Measurements from ENCODE around the gene PLGRKT.
"Not testable (repeated sequence)": the region's sequence is repeated elsewhere in the genome, so short reads cannot be mapped to it uniquely, and the experiment has no call there.

Gene PLGRKT

DNA sequence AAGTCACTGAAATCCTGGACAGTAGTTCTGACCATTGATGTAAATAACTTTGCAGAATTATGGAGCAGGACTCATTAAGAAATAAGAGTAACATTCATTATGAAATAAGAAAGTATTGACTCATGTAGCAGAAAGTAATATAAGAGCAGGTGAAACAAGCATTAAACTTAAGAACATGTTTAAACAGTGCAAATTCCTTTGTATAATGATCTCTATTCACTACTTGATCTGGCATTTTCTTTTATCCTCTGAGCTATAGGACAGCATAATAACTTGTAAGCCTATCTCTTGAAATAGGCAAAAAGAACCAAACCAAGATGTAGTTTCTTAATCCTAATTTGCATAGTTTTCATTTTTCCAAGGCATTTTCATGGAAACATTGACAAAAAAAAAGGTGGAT is 42.3 kb downstream of the PLGRKT start:
- TF ChIP-seq, protein P1, sequence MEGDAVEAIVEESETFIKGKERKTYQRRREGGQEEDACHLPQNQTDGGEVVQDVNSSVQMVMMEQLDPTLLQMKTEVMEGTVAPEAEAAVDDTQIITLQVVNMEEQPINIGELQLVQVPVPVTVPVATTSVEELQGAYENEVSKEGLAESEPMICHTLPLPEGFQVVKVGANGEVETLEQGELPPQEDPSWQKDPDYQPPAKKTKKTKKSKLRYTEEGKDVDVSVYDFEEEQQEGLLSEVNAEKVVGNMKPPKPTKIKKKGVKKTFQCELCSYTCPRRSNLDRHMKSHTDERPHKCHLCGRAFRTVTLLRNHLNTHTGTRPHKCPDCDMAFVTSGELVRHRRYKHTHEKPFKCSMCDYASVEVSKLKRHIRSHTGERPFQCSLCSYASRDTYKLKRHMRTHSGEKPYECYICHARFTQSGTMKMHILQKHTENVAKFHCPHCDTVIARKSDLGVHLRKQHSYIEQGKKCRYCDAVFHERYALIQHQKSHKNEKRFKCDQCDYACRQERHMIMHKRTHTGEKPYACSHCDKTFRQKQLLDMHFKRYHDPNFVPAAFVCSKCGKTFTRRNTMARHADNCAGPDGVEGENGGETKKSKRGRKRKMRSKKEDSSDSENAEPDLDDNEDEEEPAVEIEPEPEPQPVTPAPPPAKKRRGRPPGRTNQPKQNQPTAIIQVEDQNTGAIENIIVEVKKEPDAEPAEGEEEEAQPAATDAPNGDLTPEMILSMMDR (IDR thresholded peaks at IDR 0.05; ENCODE audit: low read depth, low read length), result no peak

DNA sequence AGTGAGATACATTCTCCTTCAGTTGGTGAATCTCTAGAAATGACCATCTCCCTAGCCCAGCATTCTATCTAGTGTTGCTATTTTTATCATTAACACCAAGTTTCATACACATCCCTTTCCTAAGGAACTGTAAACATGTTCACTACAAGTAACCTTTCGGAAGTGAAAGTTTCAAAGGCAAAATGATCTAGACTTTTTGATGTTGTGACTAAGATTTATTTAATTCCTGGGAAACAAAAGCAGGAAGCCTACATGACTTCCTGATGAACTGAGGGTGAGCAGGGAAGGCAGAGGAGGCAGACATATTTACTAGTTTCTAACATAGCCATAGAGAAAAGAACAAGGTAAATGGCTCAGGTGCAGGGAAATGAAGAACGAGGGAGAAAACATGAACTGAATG is 43.7 kb downstream of the PLGRKT start:
- peak in 1 of 2 donors; percentile 5 for DNase-seq (ENCODE audit: low read depth in 2 of 2)
- H3K4me3 ChIP-seq (replicated peaks in 1 of 2; ENCODE audit: low read depth in 2 of 2, low read length in 2 of 2), result not testable (repeated sequence)

More for the DNA sequence above, 42.3 kb downstream of the PLGRKT start:
- H3K4me3 ChIP-seq (replicated peaks in 1 of 2; ENCODE audit: low read depth in 2 of 2, low read length in 2 of 2), result no peak overlapping the region
- DNase-seq (ENCODE audit: low read depth in 2 of 2), result no peak

DNA sequence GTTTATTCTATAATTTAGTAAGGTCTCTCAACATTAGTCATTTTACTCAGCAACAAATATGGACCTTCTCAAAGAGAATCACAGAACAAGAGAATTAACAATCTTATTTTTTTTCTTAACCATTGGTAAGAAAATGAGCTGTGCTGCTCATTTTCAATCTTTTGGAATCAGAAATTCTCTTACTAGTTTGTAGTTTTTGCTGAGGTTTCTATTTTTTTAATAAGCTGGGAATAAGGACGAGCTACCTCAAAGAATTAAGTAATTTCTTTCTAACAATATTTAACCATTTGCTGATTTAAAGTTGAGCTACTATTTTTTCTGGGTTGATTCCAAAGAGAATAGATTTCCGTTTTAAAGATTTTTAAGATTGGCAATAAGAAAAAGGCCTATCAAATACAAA is 44.2 kb downstream of the PLGRKT start:
- no peak for DNase-seq (ENCODE audit: low read depth in 2 of 2)
- TF ChIP-seq, protein P1 (IDR thresholded peaks at IDR 0.05; ENCODE audit: low read depth, low read length), result no peak
- H3K4me3 ChIP-seq (replicated peaks in 1 of 2; ENCODE audit: low read depth in 2 of 2, low read length in 2 of 2), result no peak overlapping the region

DNA sequence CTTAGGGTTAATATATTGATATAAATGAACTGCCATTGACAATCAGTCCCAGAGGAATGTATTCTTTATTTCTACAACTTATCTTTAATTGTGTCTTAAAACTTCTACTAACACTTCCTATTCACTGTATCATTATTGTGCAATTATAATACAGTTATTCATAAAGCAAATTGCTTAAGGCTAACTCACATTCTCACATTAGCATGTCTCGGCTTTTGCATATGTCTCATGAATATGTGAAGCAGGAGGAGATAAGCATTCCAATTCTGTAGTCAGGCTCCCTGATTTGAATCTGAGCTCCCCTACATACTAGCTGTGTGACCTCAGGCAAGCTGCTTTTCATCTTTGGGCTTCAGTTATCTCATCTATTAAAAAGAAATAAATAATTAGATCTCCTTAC is 45.4 kb downstream of the PLGRKT start:
- peak in 1 of 2 donors; percentile 26 for DNase-seq (ENCODE audit: low read depth in 2 of 2)
- H3K4me3 ChIP-seq (replicated peaks in 1 of 2; ENCODE audit: low read depth in 2 of 2, low read length in 2 of 2), result no peak overlapping the region
- TF ChIP-seq, protein P1 (IDR thresholded peaks at IDR 0.05; ENCODE audit: low read depth, low read length), result no peak

DNA sequence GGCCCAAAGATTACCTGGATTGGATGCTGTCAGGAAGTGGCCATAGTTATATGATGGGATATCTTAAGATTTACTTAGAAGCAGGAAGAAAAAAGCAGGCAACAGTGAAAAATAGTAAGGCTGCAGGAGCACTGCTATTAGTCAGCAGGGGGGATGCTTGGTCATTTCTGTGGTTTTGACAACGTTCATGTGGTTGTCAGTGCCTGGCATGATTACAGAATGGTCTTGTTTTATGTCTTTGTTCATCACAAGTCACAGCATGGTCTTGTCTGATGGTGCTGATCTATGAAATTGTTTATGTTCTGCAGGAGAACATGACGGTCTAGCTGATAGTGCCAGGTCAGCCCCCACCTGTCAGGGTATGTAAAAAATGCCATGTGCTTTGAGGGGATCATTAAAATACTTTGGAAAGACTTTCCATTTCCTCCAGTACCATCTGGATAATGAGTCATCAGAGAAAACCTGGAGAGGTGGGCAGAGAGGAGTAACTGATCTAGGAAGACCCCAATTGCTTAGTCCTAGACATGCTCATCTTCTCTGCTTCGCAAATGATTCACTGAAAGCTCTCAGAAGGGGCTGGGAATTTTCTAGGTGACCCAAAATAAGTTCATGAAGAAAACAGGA is 48.5 kb downstream of the PLGRKT start:
- TF ChIP-seq, protein P1 (IDR thresholded peaks at IDR 0.05; ENCODE audit: low read depth, low read length), result no peak
- DNase-seq (ENCODE audit: low read depth in 2 of 2), result peak; percentile 73 to 86
- no peak overlapping the region for H3K4me3 ChIP-seq (replicated peaks in 1 of 2; ENCODE audit: low read depth in 2 of 2, low read length in 2 of 2)

DNA sequence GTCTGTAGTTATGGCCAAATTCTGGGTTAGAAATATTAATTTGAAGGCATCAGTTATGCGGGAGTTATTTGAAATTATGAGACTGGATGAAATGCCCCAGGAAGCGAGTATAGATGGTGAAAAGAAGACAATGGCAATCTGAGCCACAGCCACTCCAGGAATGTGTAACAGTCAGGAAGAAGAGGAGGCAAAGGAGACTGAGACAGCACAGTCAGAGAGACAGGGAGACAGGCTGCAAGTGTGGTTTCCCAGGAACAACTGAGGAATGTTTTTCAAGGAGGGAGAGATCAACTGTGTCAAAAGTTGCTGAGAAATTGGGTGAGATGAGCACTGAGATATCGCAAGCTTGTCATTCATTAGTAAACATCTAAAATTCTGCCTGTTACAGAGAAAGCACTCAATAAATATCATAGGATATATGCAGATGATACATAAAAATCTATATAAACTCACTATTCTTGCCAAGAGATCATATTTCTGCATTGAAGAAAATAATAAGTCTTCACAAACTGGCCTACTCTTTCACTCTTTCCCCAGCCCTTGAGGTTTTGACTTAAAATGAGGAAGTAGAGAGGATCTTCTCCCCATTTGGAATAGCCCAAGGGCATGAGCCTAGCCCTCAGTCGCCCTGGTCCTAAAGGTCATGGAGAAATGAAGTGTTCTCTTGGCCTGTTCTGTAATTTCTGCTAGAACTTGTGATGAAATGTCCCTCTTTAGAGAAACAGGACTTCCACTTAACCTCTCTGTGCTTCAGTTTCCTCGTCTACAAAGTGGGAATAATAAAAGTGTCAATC is 49.5 kb downstream of the PLGRKT start:
- TF ChIP-seq, protein P1 (IDR thresholded peaks at IDR 0.05; ENCODE audit: low read depth, low read length), result no peak
- no peak overlapping the region for H3K4me3 ChIP-seq (replicated peaks in 1 of 2; ENCODE audit: low read depth in 2 of 2, low read length in 2 of 2)
- peak in 1 of 2 donors; percentile 56 for DNase-seq (ENCODE audit: low read depth in 2 of 2)

DNA sequence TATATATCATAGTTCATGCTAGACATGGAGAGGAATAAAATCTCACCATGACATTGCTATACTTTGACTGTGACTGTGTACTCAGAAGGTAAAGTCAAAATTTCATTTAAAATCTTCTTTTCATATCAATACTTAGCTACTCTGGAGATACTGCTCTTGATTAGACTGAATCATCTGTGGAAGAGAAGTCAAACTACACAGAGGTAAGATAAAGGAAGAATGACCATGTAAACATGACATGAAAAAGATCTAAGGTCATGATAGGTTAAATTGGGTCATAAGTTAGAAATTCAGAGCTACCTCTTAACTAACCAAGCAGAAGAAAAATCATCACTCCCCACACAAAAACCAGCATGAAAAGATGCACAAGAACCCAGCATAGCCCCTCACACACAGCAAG is 53.3 kb downstream of the PLGRKT start:
- no peak for DNase-seq (ENCODE audit: low read depth in 2 of 2)
- H3K4me3 ChIP-seq (replicated peaks in 1 of 2; ENCODE audit: low read depth in 2 of 2, low read length in 2 of 2), result no peak overlapping the region
- TF ChIP-seq, protein P1 (IDR thresholded peaks at IDR 0.05; ENCODE audit: low read depth, low read length), result no peak
